Hepatocyte (in vitro differentiated cells): ENCODE data around the gene DNAAF8. TPM values are rescaled to one million over a fixed set of nuclear protein-coding genes. Genes with fewer than 3 reads are reported as not detected.

Experiments
- DNase-seq: peaks from one replicate; pipeline ENCODE4 v3.0.0-alpha.2; 2016; ENCODE audit warnings: low spot score
- H2AFZ ChIP-seq: fragments of 200-600 bp; sonication (generic); 2 replicates; pipeline ENCODE4 v1.6.0; 2016; ENCODE audit warnings: antibody characterized with exemption, mild to moderate bottlenecking
- H3K27ac ChIP-seq: fragments of 200-600 bp; sonication (generic); 2 replicates; pipeline ENCODE4 v1.5.1; 2016; ENCODE audit warnings: mild to moderate bottlenecking
- H3K27me3 ChIP-seq: fragments of 200-600 bp; sonication (generic); 2 replicates; pipeline ENCODE4 v1.6.1; 2016
- H3K36me3 ChIP-seq: fragments of 200-600 bp; sonication (generic); replicated peaks from 2 replicates; pipeline ENCODE4 v1.5.1; 2016; ENCODE audit warnings: low read depth; ENCODE audit not compliant: insufficient read depth
- H3K4me1 ChIP-seq: fragments of 200-600 bp; sonication (generic); 2 replicates; pipeline ENCODE4 v1.5.1; 2016; ENCODE audit warnings: mild to moderate bottlenecking, moderate library complexity; ENCODE audit not compliant: insufficient read depth
- H3K4me2 ChIP-seq: fragments of 200-600 bp; sonication (generic); 2 replicates; pipeline ENCODE4 v1.6.0; 2016
- H3K4me3 ChIP-seq: fragments of 200-600 bp; sonication (generic); 2 replicates; pipeline ENCODE4 v1.5.1; 2016; ENCODE audit warnings: mild to moderate bottlenecking
- H3K79me2 ChIP-seq: fragments of 200-600 bp; sonication (generic); 2 replicates; pipeline ENCODE4 v1.6.0; 2017; ENCODE audit warnings: mild to moderate bottlenecking
- H3K9me2 ChIP-seq: fragments of 200-600 bp; sonication (generic); replicated peaks from 2 replicates; pipeline ENCODE4 v1.6.0; 2017; ENCODE audit warnings: mild to moderate bottlenecking; ENCODE audit not compliant: insufficient read depth
- H3K9me3 ChIP-seq: fragments of 200-600 bp; sonication (generic); 2 replicates; pipeline ENCODE4 v1.5.1; 2016; ENCODE audit warnings: low read depth, mild to moderate bottlenecking
- H4K20me1 ChIP-seq: fragments of 200-600 bp; sonication (generic); 2 replicates; pipeline ENCODE4 v1.6.0; 2016; ENCODE audit warnings: mild to moderate bottlenecking; ENCODE audit not compliant: insufficient read depth, poor library complexity, severe bottlenecking
- CTCF ChIP-seq: fragments of 200-600 bp; sonication (generic); IDR thresholded peaks from 2 replicates; pipeline ENCODE4 v1.5.1; 2016; ENCODE audit warnings: antibody characterized with exemption, mild to moderate bottlenecking; ENCODE audit not compliant: poor library complexity
- EZH2 ChIP-seq: fragments of 200-600 bp; sonication (generic); IDR thresholded peaks from 2 replicates; pipeline ENCODE4 v1.6.1; 2016; ENCODE audit warnings: antibody characterized with exemption, mild to moderate bottlenecking, borderline replicate concordance
- EZH2phosphoT487 ChIP-seq: fragments of 200-600 bp; sonication (generic); IDR thresholded peaks from one replicate; pipeline ENCODE4 v1.6.1; 2018; ENCODE audit warnings: antibody characterized with exemption, mild to moderate bottlenecking, low read depth, moderate library complexity; ENCODE audit not compliant: unreplicated experiment, severe bottlenecking
- WGBS: methylation state at CpG from one replicate; pipeline ENCODE4 v1.1.6; 2016; ENCODE audit warnings: low lambda C conversion rate; ENCODE audit errors: missing lambda C conversion rate; 5-methylcytosine and 5-hydroxymethylcytosine counted together
- polyA plus RNA-seq: library from polyadenylated mRNA; unstranded; fragments of >200 nt; fragmentation: Nextera tagmentation; extraction: Ambion mirVana; gene quantifications from 2 replicates; pipeline ENCODE4 v1.2.1, GENCODE V29; 2016
- total RNA-seq: library from RNA; depleted of rRNA; stranded (reverse); fragments of >200 nt; gene quantifications from 2 replicates; pipeline ENCODE4 v1.2.3, GENCODE V29; 2014

The DNAAF8 gene
- total and polyA plus RNA-seq, 2 experiments from 2014 or later, result 0.23 to 1.6 TPM

GRCh38 chr16:4755687-4756086 is 21.4 kb downstream of the DNAAF8 start:
- no peak overlapping the region for H3K27ac ChIP-seq

GRCh38 chr16:4760221-4760910 is 26.0 kb downstream of the DNAAF8 start:
- Histone ChIP-seq H3K4me2 (no peak overlapping the region), H3K36me3 (peaks cover 4% of the 10 kb centered on the region)

More at GRCh38 chr16:4755687-4756086, 21.4 kb downstream of the DNAAF8 start:
- Histone ChIP-seq H3K9me3 (no peaks in the 10 kb centered on the region), H3K4me3 (no peak overlapping the region), H3K9me2 (no peaks in the 10 kb centered on the region), H3K27me3 (no peaks in the 10 kb centered on the region), H3K4me1 (no peaks in the 10 kb centered on the region), H3K4me2 (no peak overlapping the region), H3K36me3 (peaks cover 4% of the 10 kb centered on the region), H4K20me1 (no peaks in the 10 kb centered on the region), H2AFZ (no peak overlapping the region), H3K79me2 (peaks cover 3% of the 10 kb centered on the region)
- TF ChIP-seq EZH2 (no peak), CTCF (no peak), EZH2phosphoT487 (no peak)
- WGBS, result 96% methylated on average over 6 of the region's 6 CpGs
- DNase-seq, result no peak

GRCh38 chr16:4762205-4762604 is 27.9 kb downstream of the DNAAF8 start:
- H3K79me2 ChIP-seq, result peaks cover 31% of the 10 kb centered on the region
- no peak overlapping the region for H3K4me2 ChIP-seq
- no peak overlapping the region for H3K27ac ChIP-seq
- no peaks in the 10 kb centered on the region for H4K20me1 ChIP-seq
- TF ChIP-seq CTCF, result no peak
- TF ChIP-seq EZH2, result no peak
- no peak for TF ChIP-seq EZH2phosphoT487
- no peak for DNase-seq
- no peaks in the 10 kb centered on the region for H3K4me1 ChIP-seq
- no peaks in the 10 kb centered on the region for H3K27me3 ChIP-seq
- no peak overlapping the region for H3K4me3 ChIP-seq
- H3K9me2 ChIP-seq, result no peaks in the 10 kb centered on the region
- over 99% methylated on average over 9 of the region's 9 CpGs for WGBS
- no peak overlapping the region for H2AFZ ChIP-seq
- no peaks in the 10 kb centered on the region for H3K9me3 ChIP-seq
- H3K36me3 ChIP-seq, result no peaks in the 10 kb centered on the region

More at GRCh38 chr16:4760221-4760910, 26.0 kb downstream of the DNAAF8 start:
- H4K20me1 ChIP-seq, result no peaks in the 10 kb centered on the region
- no peak for DNase-seq
- H3K9me3 ChIP-seq, result no peaks in the 10 kb centered on the region
- H3K27ac ChIP-seq, result no peak overlapping the region
- H3K4me3 ChIP-seq, result no peak overlapping the region
- no peak for TF ChIP-seq CTCF
- no peak for TF ChIP-seq EZH2phosphoT487
- no peaks in the 10 kb centered on the region for H3K27me3 ChIP-seq
- 95% methylated on average over 20 of the region's 23 CpGs for WGBS
- H3K4me1 ChIP-seq, result no peaks in the 10 kb centered on the region
- no peak overlapping the region for H2AFZ ChIP-seq
- H3K79me2 ChIP-seq, result peaks cover 18% of the 10 kb centered on the region
- H3K9me2 ChIP-seq, result no peaks in the 10 kb centered on the region
